HUDEP-2 (cell line): ENCODE measurements around the gene ELL.
A peak's percentile ranks its signal among the peaks of the same experiment; 100 is the strongest.
"Not testable (repeated sequence)": the region's sequence is repeated elsewhere in the genome, so short reads cannot be mapped to it uniquely, and the experiment has no call there.

ENCODE experiments used
- DNase-seq, 76 experiments: peaks; one replicate each; lab custom pipeline; 2025; ENCODE audit not compliant: unreplicated experiment in 76 of 76; lab: John Stamatoyannopoulos, UW

Gene ELL

GRCh38 chr19:18521692-18522123 is at the start of gene ELL:
ELL (minus strand) TSS chr19:18522070; CDS start chr19:18522055, 15 bp downstream.
- no peak for DNase-seq

DNA sequence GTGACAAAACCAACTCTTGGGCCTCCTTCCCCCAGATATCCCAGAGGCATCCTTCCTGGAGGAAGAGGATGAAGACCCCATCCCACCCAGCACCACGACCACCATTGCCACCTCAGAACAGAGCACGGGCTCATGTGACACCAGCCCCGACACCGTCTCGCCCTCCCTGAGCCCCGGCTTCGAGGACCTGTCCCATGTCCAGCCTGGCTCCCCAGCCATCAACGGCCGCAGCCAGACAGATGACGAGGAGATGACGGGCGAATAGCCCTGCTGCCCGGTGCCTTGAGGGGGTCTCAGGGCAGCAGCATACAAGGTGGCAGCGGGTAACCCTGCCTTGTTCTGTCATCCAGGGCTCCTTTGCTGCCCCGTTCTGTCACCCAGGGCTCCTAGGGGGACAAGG is 46.5 kb upstream of the ELL start:
- DNase-seq: no peak

DNA sequence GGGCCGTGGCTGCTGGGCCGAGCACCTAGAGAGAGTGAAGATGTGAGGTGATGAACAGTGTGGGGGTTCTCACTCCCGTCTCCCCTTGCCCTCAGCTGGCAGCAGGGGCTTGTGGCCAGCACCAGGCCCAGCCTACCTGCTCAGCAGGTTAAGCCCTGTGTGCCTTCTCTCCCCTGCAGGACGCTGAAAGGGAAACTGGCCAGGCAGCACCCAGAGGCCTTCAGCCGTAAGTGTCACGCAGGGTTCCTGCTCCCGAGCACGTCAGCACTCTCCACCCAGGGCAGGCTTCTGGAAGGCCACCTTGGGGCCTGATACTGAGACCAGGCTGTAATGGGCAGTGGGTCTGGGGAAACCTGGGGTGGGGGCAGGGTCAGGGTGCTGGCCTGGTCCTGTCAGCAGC is 45.1 kb upstream of the ELL start:
- no peak for DNase-seq

DNA sequence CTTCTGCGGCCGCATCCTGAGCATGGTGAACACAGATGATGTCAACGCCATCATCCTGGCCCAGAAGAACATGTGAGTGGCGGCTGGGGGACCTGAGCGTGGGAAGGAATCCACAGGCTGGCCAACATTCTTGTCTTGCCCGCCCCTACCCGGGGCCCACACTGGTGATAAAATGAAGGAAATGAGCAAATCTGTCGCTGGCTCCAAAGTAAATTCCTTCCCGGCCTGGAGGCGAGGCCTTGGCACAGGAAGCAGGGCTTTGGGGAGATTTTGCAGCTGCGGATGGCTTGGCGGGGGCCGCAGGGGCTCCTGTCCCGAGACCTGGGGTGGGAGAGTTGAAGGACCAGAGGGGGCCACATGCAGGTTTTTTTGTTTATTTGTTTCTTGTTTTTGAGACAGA is 40.2 kb upstream of the ELL start:
- DNase-seq: no peak

GRCh38 chr19:18559685-18560084 is 37.8 kb upstream of the ELL start:
- no peak for DNase-seq

DNA sequence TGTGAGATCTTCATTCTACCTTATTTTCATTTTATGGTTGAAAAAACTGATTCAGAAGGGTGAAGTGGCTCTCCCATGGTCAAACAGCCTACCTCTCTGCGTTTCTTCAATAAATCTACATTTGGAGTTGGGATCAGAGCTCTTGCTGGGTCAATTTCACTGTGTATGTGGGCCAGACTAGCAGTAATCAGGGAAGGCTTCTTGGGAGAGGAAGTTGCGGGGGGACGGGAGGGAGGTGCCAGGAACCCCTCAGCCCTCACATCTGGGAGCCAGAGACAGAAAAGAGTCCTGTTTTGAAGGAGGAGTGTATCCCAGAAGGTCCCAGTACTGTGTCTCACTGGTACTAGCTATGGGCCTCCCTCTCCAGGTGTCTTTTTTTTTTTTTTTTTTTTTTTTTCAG is 36.7 kb upstream of the ELL start:
- no peak for DNase-seq

DNA sequence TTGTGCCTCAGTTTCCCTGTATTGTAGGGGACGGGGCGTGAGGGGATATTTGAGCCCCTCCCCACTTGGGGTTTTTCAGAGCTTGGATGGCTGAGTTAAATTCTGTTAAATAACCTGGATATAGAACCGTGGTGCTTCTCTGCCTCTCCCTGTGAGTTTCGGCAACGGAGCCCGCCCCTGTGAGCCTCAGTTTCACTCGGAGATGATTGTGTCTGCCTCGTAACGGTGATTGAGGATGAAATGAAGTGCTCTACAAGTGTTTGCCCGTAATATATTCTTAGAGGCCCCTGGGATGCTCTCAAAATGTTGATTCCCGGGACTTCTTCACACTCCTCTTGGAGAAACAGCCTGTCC is 36.3 kb upstream of the ELL start:
- no peak for DNase-seq

DNA sequence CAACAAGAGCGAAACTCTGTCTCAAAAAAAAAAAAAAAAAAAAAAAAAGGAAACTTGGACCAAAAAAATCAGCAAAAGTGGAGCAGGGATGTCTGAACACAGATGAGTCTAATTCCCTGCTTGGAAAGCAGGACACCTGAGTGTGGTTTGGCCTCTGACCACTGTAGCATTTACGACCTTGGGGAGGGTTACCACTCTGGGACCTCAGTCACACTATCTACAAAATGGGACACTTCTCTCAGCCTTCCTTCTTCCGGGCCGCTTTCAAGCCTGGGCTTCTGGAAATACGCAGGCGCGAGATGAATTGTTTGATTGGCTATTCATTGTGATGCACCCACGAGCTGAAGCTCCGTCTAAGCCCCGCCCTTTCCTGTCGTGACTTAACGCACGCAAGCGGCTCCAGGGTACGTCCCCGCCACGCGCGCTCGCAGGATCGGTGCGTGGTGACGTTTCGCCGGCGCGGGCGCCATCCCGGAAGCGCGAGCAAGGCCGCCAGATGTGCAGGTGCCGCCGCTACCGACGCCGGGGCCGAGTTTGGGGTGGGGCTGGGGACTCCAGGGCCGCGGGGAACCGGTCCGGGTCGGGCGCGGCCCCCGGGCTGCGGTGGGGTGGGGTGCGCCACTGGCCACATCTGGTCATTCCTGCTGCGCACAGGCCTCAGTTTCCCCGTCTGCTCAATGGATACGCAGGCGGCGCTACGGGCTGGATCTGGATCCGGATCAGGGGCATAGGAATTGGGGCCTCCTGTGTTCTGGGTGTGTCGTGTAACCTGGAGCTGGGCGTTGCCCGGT is 35.7 kb upstream of the ELL start, which contains the start of gene KXD1:
TSS of gene KXD1 (plus strand) at position 460 of the 791 bp plus-strand sequence. CDS start 4,187 bp downstream, outside the sequence.
- peak in 75 of 76 experiments; percentile 69 to 100 (median 99) for DNase-seq

DNA sequence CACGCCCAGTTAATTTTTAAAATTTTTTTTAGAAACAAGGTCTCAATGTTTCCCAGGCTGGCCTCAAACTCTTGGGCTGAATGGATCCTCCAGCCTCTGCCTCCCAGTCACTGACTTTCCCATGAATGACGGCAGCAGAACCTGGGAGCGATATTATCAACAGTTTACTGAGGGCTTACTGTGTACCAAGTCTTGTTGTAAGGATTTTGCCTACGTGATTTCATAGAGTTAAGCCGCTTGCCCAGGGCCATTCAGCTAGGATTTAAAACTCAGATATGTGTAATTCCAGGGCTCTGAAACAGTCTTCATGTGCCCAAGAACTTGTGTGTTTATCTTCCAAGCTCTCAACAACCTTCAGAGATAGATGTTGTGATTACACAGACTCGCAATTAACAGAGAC is 29.8 kb upstream of the ELL start:
- no peak for DNase-seq

- DNase-seq: peak in 75 of 76 experiments; percentile 84 to 100 (median 98)
Observed at GRCh38 chr19:18543814-18544475, 22.1 kb upstream of the ELL start.

DNA sequence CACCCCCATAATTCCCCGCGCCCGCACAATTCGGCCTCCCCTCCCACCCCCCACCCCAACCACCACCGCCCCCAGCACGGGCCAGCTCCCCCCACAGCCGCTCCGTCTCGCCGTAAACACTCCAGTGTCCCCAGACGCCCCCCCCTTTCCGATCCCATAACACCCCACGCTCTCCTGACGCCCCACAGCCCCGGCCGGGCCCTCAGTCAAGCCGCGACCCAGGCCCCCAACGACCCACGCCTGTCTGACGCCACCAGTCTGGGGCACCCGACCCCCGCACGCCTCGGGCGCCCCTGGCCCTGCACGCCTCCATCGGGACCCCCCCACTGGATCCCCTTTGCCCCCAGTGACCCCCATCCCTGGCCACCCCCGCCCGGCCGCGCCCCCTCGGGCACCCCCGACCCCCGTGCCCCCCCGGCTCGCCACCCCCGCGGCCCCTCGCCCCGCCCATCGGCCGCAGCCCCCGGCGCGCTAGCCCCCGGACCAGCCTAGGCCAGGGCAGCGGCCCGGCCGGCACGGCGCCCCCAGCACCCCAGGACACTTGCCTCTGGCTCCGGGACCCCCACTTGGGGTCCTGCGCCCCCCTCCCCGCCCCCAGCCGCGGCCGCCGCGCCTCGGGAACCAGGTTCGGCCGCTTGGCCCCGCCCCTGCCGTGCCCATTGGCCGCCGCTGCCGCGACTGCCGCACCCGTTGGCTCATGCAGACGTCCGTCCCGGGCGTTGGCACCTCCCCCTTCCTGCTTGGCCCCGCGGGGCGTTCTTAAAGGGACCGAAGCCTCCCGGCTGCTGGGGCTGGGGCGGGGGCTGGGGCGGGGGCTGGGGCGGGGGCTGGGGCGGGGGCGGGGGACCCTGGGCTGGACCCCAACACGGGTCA is 21.3 kb upstream of the ELL start, which contains the start of gene FKBP8:
TSS of gene FKBP8 (minus strand) at position 633 of the 873 bp plus-strand sequence. CDS start 1,603 bp downstream, outside the sequence.
- peak in 74 of 76 experiments; percentile 70 to 98 (median 94) for DNase-seq

DNA sequence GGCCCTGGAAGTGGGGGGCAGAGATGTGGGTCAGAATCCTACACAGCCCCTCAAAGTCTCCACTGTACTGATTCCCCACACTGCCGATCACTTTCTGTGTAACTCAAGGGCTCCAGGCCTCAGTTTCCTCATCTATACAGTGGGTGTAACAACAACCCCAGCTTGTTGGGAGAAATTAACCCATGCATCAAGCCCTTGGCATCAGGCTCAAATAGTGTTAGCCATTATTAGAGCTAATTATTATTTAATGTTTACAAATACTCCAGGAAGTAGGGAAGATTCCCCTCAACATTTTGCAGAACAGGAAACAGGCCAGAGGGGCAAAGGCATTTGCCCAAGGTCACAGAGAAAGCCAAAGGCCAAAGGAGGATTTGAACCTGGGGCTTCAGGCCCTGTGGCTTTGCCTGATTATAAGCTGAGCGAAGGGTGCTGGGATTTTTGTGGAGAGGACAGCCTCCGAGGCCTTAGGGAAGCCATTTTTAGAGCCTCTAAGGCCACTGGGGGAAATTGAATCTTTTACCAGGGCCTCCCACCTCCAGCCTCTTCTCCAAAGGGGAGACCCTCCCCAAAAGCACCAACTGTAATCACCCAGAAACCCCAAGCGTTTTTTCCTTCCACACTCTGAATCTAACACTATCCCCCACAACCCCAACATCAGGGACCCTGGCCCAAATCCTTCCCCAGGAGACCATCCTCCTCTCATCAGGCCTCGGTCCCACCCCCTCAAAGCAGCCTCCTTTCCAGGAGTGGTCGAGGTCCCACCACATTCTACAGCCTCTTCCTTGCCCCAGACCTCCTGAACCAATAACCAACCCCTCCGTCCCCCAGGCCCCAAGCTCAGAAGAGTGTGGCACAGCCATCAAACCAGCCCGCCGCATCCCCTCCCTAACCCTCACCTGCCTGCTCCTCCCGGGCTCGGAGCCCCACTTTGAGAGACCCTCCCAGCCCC is 20.4 kb upstream of the ELL start:
- DNase-seq: peak in 10 of 76 experiments; percentile 9 to 31 (median 24)

DNA sequence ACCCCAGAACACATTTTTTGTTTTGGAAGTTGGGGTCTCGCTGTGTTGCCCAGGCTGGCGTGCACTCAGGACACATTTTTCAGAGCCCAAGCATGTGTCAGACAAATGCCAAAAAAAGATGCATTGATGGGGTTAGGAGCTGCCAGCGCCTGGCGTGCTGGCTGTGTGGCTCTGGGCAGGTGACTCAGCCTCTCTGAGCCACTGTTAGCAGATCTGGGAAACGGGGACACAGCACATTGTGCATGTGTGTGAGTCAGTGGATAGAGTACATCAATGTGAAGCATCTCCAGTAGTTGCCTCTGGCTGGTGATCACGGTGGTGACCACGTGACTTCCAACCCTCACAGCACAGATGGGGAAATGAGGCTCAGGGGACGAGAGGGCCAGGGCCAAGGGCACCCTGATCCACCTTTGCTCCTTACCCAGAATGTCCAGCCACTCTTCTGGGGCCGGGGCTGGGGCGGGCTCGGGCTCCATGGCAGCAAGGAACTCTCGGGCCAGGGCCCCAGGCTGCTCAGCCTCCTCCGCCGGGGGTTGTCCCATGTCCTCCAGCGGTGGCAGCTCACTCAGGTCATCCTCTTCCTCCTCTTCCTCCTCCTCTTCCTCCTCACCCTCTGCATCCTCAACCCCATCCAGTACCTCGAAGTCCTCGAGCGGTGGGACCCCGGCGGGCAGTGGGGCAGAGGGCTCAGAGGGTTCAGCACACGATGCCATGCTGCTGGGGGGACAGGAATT is 19.6 kb upstream of the ELL start:
- DNase-seq: peak in 13 of 76 experiments; percentile 5 to 40 (median 24)

- not testable (repeated sequence) for DNase-seq
Observed at GRCh38 chr19:18540200-18540599, 18.3 kb upstream of the ELL start.

GRCh38 chr19:18539372-18539771 is 17.5 kb upstream of the ELL start:
- no peak for DNase-seq

DNA sequence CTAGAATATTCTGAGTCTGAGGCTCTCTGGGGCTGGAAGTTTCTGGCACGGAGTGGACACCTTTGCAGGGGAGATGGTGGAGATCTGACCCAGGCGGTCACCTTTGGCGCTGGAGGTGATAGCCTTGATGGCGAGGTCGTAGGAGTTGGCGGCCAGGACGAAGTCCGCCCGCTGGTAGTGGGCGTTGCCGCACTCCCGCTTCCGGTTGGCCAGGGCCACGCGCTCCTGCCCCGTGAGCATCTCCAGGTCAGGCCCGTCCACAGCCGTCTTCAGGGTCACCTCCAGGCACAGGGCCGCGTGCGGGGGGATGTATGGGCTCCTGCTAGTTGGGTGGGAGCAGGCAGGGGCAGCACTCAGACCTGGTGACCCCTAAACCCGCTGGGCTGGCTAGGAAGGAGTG is 16.2 kb upstream of the ELL start:
- no peak for DNase-seq

GRCh38 chr19:18537431-18537830 is 15.6 kb upstream of the ELL start:
- DNase-seq: no peak

GRCh38 chr19:18536475-18536874 is 14.6 kb upstream of the ELL start:
- DNase-seq: no peak

DNA sequence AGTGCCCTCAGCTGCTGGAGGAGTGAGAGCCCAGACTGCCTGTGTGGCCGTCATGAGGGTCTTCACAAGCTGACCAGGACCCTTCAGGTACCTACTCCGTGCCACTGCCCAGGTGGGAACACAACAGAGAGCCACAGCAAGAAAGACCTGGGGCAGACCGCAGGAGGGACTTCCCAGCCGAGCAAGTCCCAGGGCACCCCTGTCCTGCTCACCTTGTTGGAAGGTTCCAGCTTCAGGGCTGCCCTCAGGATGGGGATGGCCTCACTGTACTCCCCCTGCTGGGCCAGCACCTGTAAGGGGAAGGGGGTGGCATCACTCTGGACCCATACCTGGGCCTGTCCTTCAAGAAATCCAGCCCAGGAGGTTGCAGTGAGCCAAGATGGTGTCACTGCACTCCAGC is 11.2 kb upstream of the ELL start:
- DNase-seq: no peak
